ENCODE measurements around the gene YAP1.
A peak's percentile ranks its signal among the peaks of the same experiment; 100 is the strongest.

The YAP1 gene

GRCh38 chr11:102070766-102071165, 39.5 kb upstream of the YAP1 start:
- Histone ChIP-seq H3K14ac (ENCODE audit: low read length) (no peak overlapping the region), H3K9me3 (replicated peaks in 1 of 2; ENCODE audit: control insufficient read depth in 2 of 2, insufficient read depth in 1 of 2, low read depth in 1 of 2, low read length in 2 of 2) (peaks cover 10 to 26% of the 10 kb centered on the region in 2 donors), H3K4me1 (ENCODE audit: control insufficient read depth in 2 of 2, insufficient read depth in 1 of 2, low read depth in 1 of 2, low read length in 2 of 2) (no peaks in the 10 kb centered on the region), H3K9ac (ENCODE audit: low read depth, low read length, poor library complexity) (no peak overlapping the region), H2BK120ac (ENCODE audit: low read depth, low read length) (no peak overlapping the region), H3K23ac (ENCODE audit: low read depth, low read length, poor library complexity) (no peak overlapping the region), H3K36me3 (replicated peaks in 1 of 2; ENCODE audit: control insufficient read depth in 2 of 2, insufficient read depth in 2 of 2, low read length in 2 of 2) (peaks cover 0 to 1% of the 10 kb centered on the region in 2 donors), H3K4me2 (ENCODE audit: insufficient read depth, low read length, poor library complexity, severe bottlenecking) (no peak overlapping the region), H3K79me1 (ENCODE audit: low read depth, low read length) (no peaks in the 10 kb centered on the region), H3K27ac (replicated peaks; ENCODE audit: low read length) (no peak overlapping the region), H4K91ac (ENCODE audit: low read depth, low read length, poor library complexity) (no peak overlapping the region), H3K27me3 (ENCODE audit: control insufficient read depth in 3 of 3, insufficient read depth in 3 of 3, low read depth in 1 of 3, low read length in 3 of 3) (no peaks in the 10 kb centered on the region), H2AFZ (ENCODE audit: low read length) (no peak overlapping the region), H3K4me3 (ENCODE audit: low read length in 2 of 2) (no peak overlapping the region), H3K18ac (ENCODE audit: low read length) (no peak overlapping the region), H2AK5ac (ENCODE audit: low read depth, low read length) (no peak overlapping the region), H2BK5ac (ENCODE audit: low read length) (no peak overlapping the region), H3K4ac (ENCODE audit: low read length) (no peak overlapping the region), H2BK15ac (ENCODE audit: low read length) (no peak overlapping the region), H2BK12ac (ENCODE audit: low read length) (no peak overlapping the region), H4K8ac (ENCODE audit: low read depth, low read length) (no peak overlapping the region)
- WGBS, 2 donors (ENCODE audit: extremely low coverage in 2 of 2, insufficient read length in 2 of 2, insufficient replicate concordance in 1 of 2) = no CpG with 5 or more reads among the region's 1 CpG
- DNase-seq (ENCODE audit: low spot score) = no peak

GRCh38 chr11:102071497-102072472, 38.5 kb upstream of the YAP1 start:
- no peak overlapping the region for H2AFZ ChIP-seq (ENCODE audit: low read length)

GRCh38 chr11:102073253-102073652, 37.0 kb upstream of the YAP1 start:
- H2BK5ac ChIP-seq (ENCODE audit: low read length) = no peak overlapping the region
- no peaks in the 10 kb centered on the region for H3K79me1 ChIP-seq (ENCODE audit: low read depth, low read length)
- no peak overlapping the region for H4K8ac ChIP-seq (ENCODE audit: low read depth, low read length)
- H3K27me3 ChIP-seq (ENCODE audit: control insufficient read depth in 3 of 3, insufficient read depth in 3 of 3, low read depth in 1 of 3, low read length in 3 of 3) = no peaks in the 10 kb centered on the region
- H3K18ac ChIP-seq (ENCODE audit: low read length) = no peak overlapping the region
- H3K4ac ChIP-seq (ENCODE audit: low read length) = no peak overlapping the region
- H2BK120ac ChIP-seq (ENCODE audit: low read depth, low read length) = no peak overlapping the region
- no peak overlapping the region for H2AK5ac ChIP-seq (ENCODE audit: low read depth, low read length)
- peaks cover 0 to 1% of the 10 kb centered on the region in 2 donors for H3K36me3 ChIP-seq (replicated peaks in 1 of 2; ENCODE audit: control insufficient read depth in 2 of 2, insufficient read depth in 2 of 2, low read length in 2 of 2)
- H2AFZ ChIP-seq (ENCODE audit: low read length) = no peak overlapping the region
- no peak overlapping the region for H4K91ac ChIP-seq (ENCODE audit: low read depth, low read length, poor library complexity)
- H2BK15ac ChIP-seq (ENCODE audit: low read length) = no peak overlapping the region
- DNase-seq (ENCODE audit: low spot score) = no peak
- peak overlapping the region in 1 of 2 donors; percentile 14 for H3K4me3 ChIP-seq (ENCODE audit: low read length in 2 of 2)
- no peak overlapping the region for H3K9ac ChIP-seq (ENCODE audit: low read depth, low read length, poor library complexity)
- H3K23ac ChIP-seq (ENCODE audit: low read depth, low read length, poor library complexity) = no peak overlapping the region
- H2BK12ac ChIP-seq (ENCODE audit: low read length) = no peak overlapping the region
- H3K9me3 ChIP-seq (replicated peaks in 1 of 2; ENCODE audit: control insufficient read depth in 2 of 2, insufficient read depth in 1 of 2, low read depth in 1 of 2, low read length in 2 of 2) = peaks cover 10 to 26% of the 10 kb centered on the region in 2 donors
- H3K4me2 ChIP-seq (ENCODE audit: insufficient read depth, low read length, poor library complexity, severe bottlenecking) = no peak overlapping the region
- no CpG with 5 or more reads among the region's 2 CpGs for WGBS, 2 donors (ENCODE audit: extremely low coverage in 2 of 2, insufficient read length in 2 of 2, insufficient replicate concordance in 1 of 2)
- H3K14ac ChIP-seq (ENCODE audit: low read length) = no peak overlapping the region
- no peaks in the 10 kb centered on the region for H3K4me1 ChIP-seq (ENCODE audit: control insufficient read depth in 2 of 2, insufficient read depth in 1 of 2, low read depth in 1 of 2, low read length in 2 of 2)
- H3K27ac ChIP-seq (replicated peaks; ENCODE audit: low read length) = no peak overlapping the region

More at GRCh38 chr11:102071497-102072472, 38.5 kb upstream of the YAP1 start:
- no peak overlapping the region for H4K8ac ChIP-seq (ENCODE audit: low read depth, low read length)
- H4K91ac ChIP-seq (ENCODE audit: low read depth, low read length, poor library complexity) = no peak overlapping the region
- no peak for DNase-seq (ENCODE audit: low spot score)
- H3K9me3 ChIP-seq (replicated peaks in 1 of 2; ENCODE audit: control insufficient read depth in 2 of 2, insufficient read depth in 1 of 2, low read depth in 1 of 2, low read length in 2 of 2) = peaks cover 10 to 26% of the 10 kb centered on the region in 2 donors
- peaks cover 0 to 1% of the 10 kb centered on the region in 2 donors for H3K36me3 ChIP-seq (replicated peaks in 1 of 2; ENCODE audit: control insufficient read depth in 2 of 2, insufficient read depth in 2 of 2, low read length in 2 of 2)
- H3K18ac ChIP-seq (ENCODE audit: low read length) = no peak overlapping the region
- H2BK120ac ChIP-seq (ENCODE audit: low read depth, low read length) = no peak overlapping the region
- H3K4ac ChIP-seq (ENCODE audit: low read length) = no peak overlapping the region
- no peak overlapping the region for H2AK5ac ChIP-seq (ENCODE audit: low read depth, low read length)
- H3K4me3 ChIP-seq (ENCODE audit: low read length in 2 of 2) = no peak overlapping the region
- H3K4me2 ChIP-seq (ENCODE audit: insufficient read depth, low read length, poor library complexity, severe bottlenecking) = no peak overlapping the region
- no peak overlapping the region for H2BK12ac ChIP-seq (ENCODE audit: low read length)
- H2BK15ac ChIP-seq (ENCODE audit: low read length) = no peak overlapping the region
- no peaks in the 10 kb centered on the region for H3K4me1 ChIP-seq (ENCODE audit: control insufficient read depth in 2 of 2, insufficient read depth in 1 of 2, low read depth in 1 of 2, low read length in 2 of 2)
- H2BK5ac ChIP-seq (ENCODE audit: low read length) = no peak overlapping the region
- no peaks in the 10 kb centered on the region for H3K27me3 ChIP-seq (ENCODE audit: control insufficient read depth in 3 of 3, insufficient read depth in 3 of 3, low read depth in 1 of 3, low read length in 3 of 3)
- no CpG with 5 or more reads among the region's 1 CpG for WGBS, 2 donors (ENCODE audit: extremely low coverage in 2 of 2, insufficient read length in 2 of 2, insufficient replicate concordance in 1 of 2)
- no peak overlapping the region for H3K23ac ChIP-seq (ENCODE audit: low read depth, low read length, poor library complexity)
- no peak overlapping the region for H3K9ac ChIP-seq (ENCODE audit: low read depth, low read length, poor library complexity)
- no peak overlapping the region for H3K27ac ChIP-seq (replicated peaks; ENCODE audit: low read length)
- H3K14ac ChIP-seq (ENCODE audit: low read length) = no peak overlapping the region
- H3K79me1 ChIP-seq (ENCODE audit: low read depth, low read length) = no peaks in the 10 kb centered on the region

- no peaks in the 10 kb centered on the region for H3K79me1 ChIP-seq (ENCODE audit: low read depth, low read length)
- H3K4me2 ChIP-seq (ENCODE audit: insufficient read depth, low read length, poor library complexity, severe bottlenecking) = no peak overlapping the region
- H3K4me1 ChIP-seq (ENCODE audit: control insufficient read depth in 2 of 2, insufficient read depth in 1 of 2, low read depth in 1 of 2, low read length in 2 of 2) = no peaks in the 10 kb centered on the region
Observed at GRCh38 chr11:102079625-102080024, 30.6 kb upstream of the YAP1 start.

More at GRCh38 chr11:102079625-102080024, 30.6 kb upstream of the YAP1 start:
- Histone ChIP-seq H3K23ac (ENCODE audit: low read depth, low read length, poor library complexity) (no peak overlapping the region), H3K27me3 (ENCODE audit: control insufficient read depth in 3 of 3, insufficient read depth in 3 of 3, low read depth in 1 of 3, low read length in 3 of 3) (no peaks in the 10 kb centered on the region), H2BK120ac (ENCODE audit: low read depth, low read length) (no peak overlapping the region), H2BK15ac (ENCODE audit: low read length) (no peak overlapping the region), H3K4me3 (ENCODE audit: low read length in 2 of 2) (no peak overlapping the region), H2BK12ac (ENCODE audit: low read length) (no peak overlapping the region), H4K8ac (ENCODE audit: low read depth, low read length) (no peak overlapping the region), H3K36me3 (replicated peaks in 1 of 2; ENCODE audit: control insufficient read depth in 2 of 2, insufficient read depth in 2 of 2, low read length in 2 of 2) (no peaks in the 10 kb centered on the region), H3K18ac (ENCODE audit: low read length) (no peak overlapping the region), H2AFZ (ENCODE audit: low read length) (no peak overlapping the region), H4K91ac (ENCODE audit: low read depth, low read length, poor library complexity) (no peak overlapping the region), H3K9ac (ENCODE audit: low read depth, low read length, poor library complexity) (no peak overlapping the region), H2BK5ac (ENCODE audit: low read length) (no peak overlapping the region), H3K9me3 (replicated peaks in 1 of 2; ENCODE audit: control insufficient read depth in 2 of 2, insufficient read depth in 1 of 2, low read depth in 1 of 2, low read length in 2 of 2) (no peaks in the 10 kb centered on the region), H3K14ac (ENCODE audit: low read length) (no peak overlapping the region), H2AK5ac (ENCODE audit: low read depth, low read length) (no peak overlapping the region), H3K4ac (ENCODE audit: low read length) (no peak overlapping the region), H3K27ac (replicated peaks; ENCODE audit: low read length) (no peak overlapping the region)
- no peak for DNase-seq (ENCODE audit: low spot score)
